ENCODE measurements around the gene PRKD1.

PRKD1 gene

GRCh38 chr14:29654901-29655550 lies 272.6 kb downstream of the PRKD1 start:
- DNase-seq, result no peak

GRCh38 chr14:29653303-29653702 lies 274.3 kb downstream of the PRKD1 start:
- DNase-seq, result no peak

GRCh38 chr14:29652571-29652970 lies 275.1 kb downstream of the PRKD1 start:
- DNase-seq, result no peak

- DNase-seq, result no peak
Observed at GRCh38 chr14:29650554-29651269, 276.9 kb downstream of the PRKD1 start.

GRCh38 chr14:29649170-29649569 lies 278.5 kb downstream of the PRKD1 start:
- DNase-seq, result no peak

- DNase-seq, result no peak
Observed at GRCh38 chr14:29648045-29648444, 279.6 kb downstream of the PRKD1 start.

- DNase-seq, result no peak
Observed at GRCh38 chr14:29645117-29645516, 282.5 kb downstream of the PRKD1 start.

GRCh38 chr14:29643433-29644211 lies 284.0 kb downstream of the PRKD1 start:
- no peak for DNase-seq

- no peak for DNase-seq
Observed at GRCh38 chr14:29637411-29637810, 290.2 kb downstream of the PRKD1 start.

GRCh38 chr14:29636870-29637269 lies 290.8 kb downstream of the PRKD1 start:
- no peak for DNase-seq

- no peak for DNase-seq
Observed at GRCh38 chr14:29630566-29631160, 297.0 kb downstream of the PRKD1 start.

GRCh38 chr14:29629839-29630238 lies 297.8 kb downstream of the PRKD1 start:
- DNase-seq, result no peak

GRCh38 chr14:29627137-29627536 lies 300.5 kb downstream of the PRKD1 start:
- no peak for DNase-seq

- no peak for DNase-seq
Observed at GRCh38 chr14:29618323-29619067, 309.2 kb downstream of the PRKD1 start.

GRCh38 chr14:29616922-29617321 lies 310.7 kb downstream of the PRKD1 start:
- no peak for DNase-seq

- DNase-seq, result no peak
Observed at GRCh38 chr14:29608861-29609260, 318.8 kb downstream of the PRKD1 start.

- DNase-seq, result no peak
Observed at GRCh38 chr14:29607169-29607568, 320.5 kb downstream of the PRKD1 start.

GRCh38 chr14:29603696-29604095 lies 324.0 kb downstream of the PRKD1 start:
- DNase-seq, result no peak

GRCh38 chr14:29601616-29602015 lies 326.0 kb downstream of the PRKD1 start:
- DNase-seq, result no peak

GRCh38 chr14:29587761-29588470 lies 339.7 kb downstream of the PRKD1 start:
- DNase-seq, result no peak

- no peak for DNase-seq
Observed at GRCh38 chr14:29587046-29587445, 340.6 kb downstream of the PRKD1 start.

GRCh38 chr14:29584992-29585391 lies 342.7 kb downstream of the PRKD1 start:
- no peak for DNase-seq

Measured in CD4-positive, alpha-beta T cell treated with Interleukin-10 for 1 hour (primary cell).